HEK293T (cell line): ENCODE data around the gene DLG2.

ENCODE experiments used
- CTCF ChIA-PET: fragments of 350-600 bp; formaldehyde crosslinking; extraction: SDS; loops from one replicate; lab custom pipeline; 2021; ENCODE audit warnings: antibody characterized with exemption, inconsistent platforms; lab: Yijun Ruan, JAX
- POLR2A ChIA-PET: fragments of 350-600 bp; formaldehyde crosslinking; extraction: SDS; loops from one replicate; lab custom pipeline; 2020; ENCODE audit warnings: antibody characterized with exemption, inconsistent platforms; lab: Yijun Ruan, JAX
- DNase-seq: peaks from one replicate; pipeline ENCODE4 v3.0.0; 2012; ENCODE audit warnings: mixed read lengths; ENCODE audit errors: extremely low spot score
- ARNT ChIP-seq: fragments of 450-650 bp; IDR thresholded peaks from 2 replicates; pipeline ENCODE4 v1.6.1; 2017; ENCODE audit warnings: mild to moderate bottlenecking
- BHLHE40 ChIP-seq: fragments of 450-650 bp; IDR thresholded peaks from 2 replicates; pipeline ENCODE4 v1.6.1; 2016; ENCODE audit warnings: mild to moderate bottlenecking, moderate library complexity, borderline replicate concordance
- CTBP1 ChIP-seq: fragments of 450-650 bp; IDR thresholded peaks from 2 replicates; pipeline ENCODE4 v1.6.1; 2016; ENCODE audit warnings: borderline replicate concordance
- ELF4 ChIP-seq: fragments of 450-650 bp; IDR thresholded peaks from 2 replicates; pipeline ENCODE4 v1.6.1; 2017; ENCODE audit warnings: antibody characterized with exemption
- FOXA1 ChIP-seq: fragments of 450-650 bp; IDR thresholded peaks from 2 replicates; pipeline ENCODE4 v1.6.1; 2016; ENCODE audit warnings: mild to moderate bottlenecking
- FOXK2 ChIP-seq: fragments of 450-650 bp; IDR thresholded peaks from 2 replicates; pipeline ENCODE4 v1.6.1; 2016; ENCODE audit warnings: mild to moderate bottlenecking
- FOXM1 ChIP-seq: fragments of 450-650 bp; IDR thresholded peaks from 2 replicates; pipeline ENCODE4 v1.6.1; 2017; ENCODE audit warnings: mild to moderate bottlenecking, borderline replicate concordance
- HDGF ChIP-seq: fragments of 450-650 bp; IDR thresholded peaks from 2 replicates; pipeline ENCODE4 v1.6.1; 2017; ENCODE audit warnings: antibody characterized with exemption, borderline replicate concordance
- L3MBTL2 ChIP-seq: fragments of 450-650 bp; conservative IDR thresholded peaks from 2 replicates; pipeline ENCODE4 v1.6.1; 2016; ENCODE audit warnings: mild to moderate bottlenecking
- LEF1 ChIP-seq: fragments of 450-650 bp; IDR thresholded peaks from 2 replicates; pipeline ENCODE4 v1.6.1; 2017; ENCODE audit warnings: mild to moderate bottlenecking, borderline replicate concordance
- NFRKB ChIP-seq: fragments of 450-650 bp; IDR thresholded peaks from 2 replicates; pipeline ENCODE4 v1.6.1; 2016; ENCODE audit warnings: mild to moderate bottlenecking, moderate library complexity
- PKNOX1 ChIP-seq: fragments of 450-650 bp; IDR thresholded peaks from 2 replicates; pipeline ENCODE4 v1.6.1; 2016
- SP1 ChIP-seq: fragments of 450-650 bp; IDR thresholded peaks from 2 replicates; pipeline ENCODE4 v1.6.1; 2017
- SUZ12 ChIP-seq: fragments of 450-650 bp; IDR thresholded peaks from 2 replicates; pipeline ENCODE4 v1.6.1; 2016; ENCODE audit warnings: mild to moderate bottlenecking
- TARDBP ChIP-seq: fragments of 450-650 bp; IDR thresholded peaks from 2 replicates; pipeline ENCODE4 v1.6.1; 2016
- ZNF384 ChIP-seq: fragments of 450-650 bp; IDR thresholded peaks from 2 replicates; pipeline ENCODE4 v1.6.1; 2016

DLG2 gene

GRCh38 chr11:85171648-85172257 is 455.4 kb downstream of the DLG2 start:
- TF ChIP-seq ARNT = no peak
- ChIA-PET CTCF (no interaction called here), POLR2A (no interaction called here)
- no peak for DNase-seq

- TF ChIP-seq SP1 = no peak
- TF ChIP-seq HDGF = no peak
- no peak for TF ChIP-seq CTBP1
- no peak for TF ChIP-seq TARDBP
- TF ChIP-seq ARNT = no peak
- ChIA-PET CTCF (no interaction called here), POLR2A (no interaction called here)
- no peak for DNase-seq
These were observed 457.0 kb downstream of the DLG2 start for GRCh38 chr11:85170184-85170583.

- POLR2A ChIA-PET = no interaction called here
- CTCF ChIA-PET = no interaction called here
- DNase-seq = no peak
- no peak for TF ChIP-seq HDGF
- no peak for TF ChIP-seq PKNOX1
- no peak for TF ChIP-seq ARNT
- TF ChIP-seq FOXM1 = no peak
- no peak for TF ChIP-seq BHLHE40
- TF ChIP-seq FOXA1 = no peak
- no peak for TF ChIP-seq TARDBP
- TF ChIP-seq ELF4 = no peak
- TF ChIP-seq NFRKB = no peak
These were observed 459.7 kb downstream of the DLG2 start for GRCh38 chr11:85167471-85167870.

GRCh38 chr11:85167038-85167437 is 460.1 kb downstream of the DLG2 start:
- POLR2A ChIA-PET = no interaction called here
- TF ChIP-seq SUZ12 = no peak
- TF ChIP-seq ZNF384 = no peak
- no peak for TF ChIP-seq ARNT
- no peak for TF ChIP-seq FOXA1
- no peak for TF ChIP-seq HDGF
- TF ChIP-seq SP1 = no peak
- TF ChIP-seq FOXK2 = no peak
- TF ChIP-seq BHLHE40 = no peak
- no peak for TF ChIP-seq PKNOX1
- no peak for TF ChIP-seq NFRKB
- TF ChIP-seq L3MBTL2 = no peak
- no peak for TF ChIP-seq CTBP1
- no peak for DNase-seq
- CTCF ChIA-PET = no interaction called here

GRCh38 chr11:85165819-85166218 is 461.3 kb downstream of the DLG2 start:
- CTCF ChIA-PET = no interaction called here
- TF ChIP-seq NFRKB = no peak

GRCh38 chr11:85164743-85165142 is 462.4 kb downstream of the DLG2 start:
- ChIA-PET CTCF (no interaction called here), POLR2A (no interaction called here)
- no peak for TF ChIP-seq TARDBP
- no peak for TF ChIP-seq ARNT
- no peak for TF ChIP-seq ELF4
- TF ChIP-seq L3MBTL2 = no peak
- TF ChIP-seq SP1 = no peak
- TF ChIP-seq LEF1 = no peak
- TF ChIP-seq FOXM1 = no peak
- TF ChIP-seq SUZ12 = no peak
- TF ChIP-seq PKNOX1 = no peak
- TF ChIP-seq HDGF = no peak
- TF ChIP-seq ZNF384 = no peak
- TF ChIP-seq FOXK2 = no peak
- no peak for TF ChIP-seq CTBP1
- no peak for TF ChIP-seq BHLHE40
- TF ChIP-seq NFRKB = no peak
- DNase-seq = no peak

More at GRCh38 chr11:85165819-85166218, 461.3 kb downstream of the DLG2 start:
- POLR2A ChIA-PET = no interaction called here
- no peak for DNase-seq

GRCh38 chr11:85154294-85154693 is 472.9 kb downstream of the DLG2 start:
- POLR2A ChIA-PET = no interaction called here
- no peak for DNase-seq
- CTCF ChIA-PET = interaction anchor here (0.6 kb wide), 1 partner anchor 258 kb away, joined by 5 read pairs; no protein-coding TSS in a partner anchor
- no peak for TF ChIP-seq L3MBTL2
- no peak for TF ChIP-seq FOXM1
- no peak for TF ChIP-seq FOXK2
- TF ChIP-seq ZNF384 = no peak
- TF ChIP-seq ELF4 = no peak
- no peak for TF ChIP-seq FOXA1
- TF ChIP-seq SP1 = no peak
- no peak for TF ChIP-seq HDGF
- no peak for TF ChIP-seq SUZ12
- TF ChIP-seq ARNT = no peak
- TF ChIP-seq CTBP1 = no peak
